ENCODE measurements around the gene PCDHGC3. TPM values are rescaled to one million over a fixed set of nuclear protein-coding genes. Genes with fewer than 3 reads are reported as not detected.
A peak's percentile ranks its signal among the peaks of the same experiment; 100 is the strongest.

Gene PCDHGC3
- total RNA-seq, 1 experiment from 2014 or later, result 2.9 TPM

GRCh38 chr5:141521244-141521781 lies 45.5 kb downstream of the PCDHGC3 start:
- H3K36me3 Mint-ChIP-seq (ENCODE audit: insufficient read depth, unreplicated experiment), result peaks cover 62% of the 10 kb centered on the region

DNA sequence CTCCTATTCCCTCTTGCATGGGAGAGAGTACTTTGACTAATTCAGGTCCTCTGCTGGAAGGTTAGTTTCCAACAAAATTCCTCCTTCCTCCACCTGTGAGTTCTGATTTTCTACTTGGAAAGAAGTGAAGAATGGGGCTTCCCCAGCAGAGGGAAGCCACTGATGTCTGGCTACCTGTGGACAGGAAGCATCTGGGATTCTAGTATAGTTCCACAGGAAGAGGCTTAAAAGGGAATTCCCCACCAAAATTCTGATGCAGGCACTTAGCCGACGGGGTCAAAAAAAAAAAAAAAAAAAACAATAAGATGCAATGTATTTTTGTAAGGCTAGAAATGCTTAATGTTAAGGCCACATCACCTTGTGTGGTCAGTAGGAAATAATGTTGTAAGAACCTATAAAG lies 46.5 kb downstream of the PCDHGC3 start:
- BruUV-seq (replicated peaks), result no TSS peak
- ChIA-PET CTCF (interaction anchor here (0.7 kb wide), 1 partner anchor 16 kb away, joined by 3 read pairs; no protein-coding TSS in a partner anchor), POLR2A (no interaction called here)
- Mint-ChIP-seq H3K4me3 (ENCODE audit: unreplicated experiment) (no peak overlapping the region), H3K9me3 (ENCODE audit: unreplicated experiment) (no peaks in the 10 kb centered on the region), H3K27ac (ENCODE audit: unreplicated experiment) (no peak overlapping the region), H3K36me3 (ENCODE audit: insufficient read depth, unreplicated experiment) (peaks cover 52% of the 10 kb centered on the region), H3K4me1 (ENCODE audit: low read depth, unreplicated experiment) (peaks cover 15% of the 10 kb centered on the region), H3K27me3 (ENCODE audit: insufficient read depth, unreplicated experiment) (no peaks in the 10 kb centered on the region)
- intact Hi-C loops (cut with micrococcal nuclease; ENCODE audit: unreplicated experiment), result no loop called here
- no peaks in the 10 kb centered on the region for H3K9me3 ChIP-seq
- peaks cover 29% of the 10 kb centered on the region for H3K4me1 ChIP-seq
- H3K36me3 ChIP-seq (ENCODE audit: control insufficient read depth, insufficient read depth, low read length), result peaks cover 2% of the 10 kb centered on the region; the same call in 1 of the 2 replicates
- no peaks in the 10 kb centered on the region for H3K27me3 ChIP-seq (replicated peaks; ENCODE audit: control insufficient read depth, insufficient read depth, low read length)
- H3K4me3 ChIP-seq (ENCODE audit: low read depth, low read length), result no peak overlapping the region
- no peak for TF ChIP-seq CTCF (IDR thresholded peaks at IDR 0.05; ENCODE audit: insufficient read depth in 1 of 2, low read depth in 1 of 2, low read length in 1 of 2, severe bottlenecking in 1 of 2, unreplicated experiment in 1 of 2)
- no peak for DNase-seq

More at GRCh38 chr5:141521244-141521781, 45.5 kb downstream of the PCDHGC3 start:
- BruUV-seq (replicated peaks), result no TSS peak
- Histone ChIP-seq H3K27me3 (replicated peaks; ENCODE audit: control insufficient read depth, insufficient read depth, low read length) (no peaks in the 10 kb centered on the region), H3K4me1 (peaks cover 20% of the 10 kb centered on the region), H3K36me3 (ENCODE audit: control insufficient read depth, insufficient read depth, low read length) (peaks cover 2% of the 10 kb centered on the region; the same call in 1 of the 2 replicates), H3K9me3 (no peaks in the 10 kb centered on the region), H3K4me3 (ENCODE audit: low read depth, low read length) (no peak overlapping the region)
- DNase-seq, result no peak
- ChIA-PET POLR2A (no interaction called here), CTCF (interaction anchor here (0.9 kb wide), 1 partner anchor 201 kb away, joined by 3 read pairs; the partner anchor contains the start of gene TAF7)
- intact Hi-C loops (cut with micrococcal nuclease; ENCODE audit: unreplicated experiment), result no loop called here
- no peak for TF ChIP-seq CTCF (IDR thresholded peaks at IDR 0.05; ENCODE audit: insufficient read depth in 1 of 2, low read depth in 1 of 2, low read length in 1 of 2, severe bottlenecking in 1 of 2, unreplicated experiment in 1 of 2)
- H3K4me3 Mint-ChIP-seq (ENCODE audit: unreplicated experiment), result no peak overlapping the region
- H3K9me3 Mint-ChIP-seq (ENCODE audit: unreplicated experiment), result no peaks in the 10 kb centered on the region
- no peaks in the 10 kb centered on the region for H3K27me3 Mint-ChIP-seq (ENCODE audit: insufficient read depth, unreplicated experiment)
- no peak overlapping the region for H3K27ac Mint-ChIP-seq (ENCODE audit: unreplicated experiment)
- H3K4me1 Mint-ChIP-seq (ENCODE audit: low read depth, unreplicated experiment), result peaks cover 15% of the 10 kb centered on the region

DNA sequence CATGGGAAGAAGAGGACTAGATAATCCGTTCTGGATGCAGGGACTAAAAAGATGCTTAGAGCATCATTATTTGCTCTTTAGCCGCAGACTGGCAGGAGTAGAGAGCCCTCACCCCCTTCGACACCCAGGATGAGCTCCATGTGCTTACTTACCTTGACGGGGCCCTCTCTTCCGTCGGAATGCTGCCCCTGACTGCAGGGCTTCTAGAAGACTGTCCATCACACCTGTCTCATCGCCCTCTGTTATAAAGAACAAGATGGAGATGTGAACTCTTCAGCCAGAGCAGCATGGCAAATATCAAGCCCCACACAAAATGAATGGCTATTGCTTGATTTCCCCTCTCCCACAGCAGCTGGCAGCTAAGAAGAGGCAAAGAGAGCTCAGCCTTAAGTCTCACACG lies 48.2 kb downstream of the PCDHGC3 start:
- intact Hi-C loops (cut with micrococcal nuclease; ENCODE audit: unreplicated experiment), result loop anchor here (1.0 kb wide), 3 partner anchors 112 to 204 kb away; partner anchors contain the start of genes PCDHGA10 and TAF7
- no TSS peak for BruUV-seq (replicated peaks)
- Histone ChIP-seq H3K27me3 (replicated peaks; ENCODE audit: control insufficient read depth, insufficient read depth, low read length) (no peaks in the 10 kb centered on the region), H3K4me1 (peaks cover 29% of the 10 kb centered on the region), H3K4me3 (ENCODE audit: low read depth, low read length) (no peak overlapping the region), H3K36me3 (ENCODE audit: control insufficient read depth, insufficient read depth, low read length) (peaks cover 4% of the 10 kb centered on the region; the same call in 1 of the 2 replicates), H3K9me3 (no peaks in the 10 kb centered on the region)
- CTCF ChIA-PET, result interaction anchor here (1.0 to 2.9 kb wide), 4 partner anchors 10 to 127 kb away, joined by 3 to 21 read pairs (median 6); partner anchors contain the start of gene PCDHGB5
- Mint-ChIP-seq H3K36me3 (ENCODE audit: insufficient read depth, unreplicated experiment) (peaks cover 35% of the 10 kb centered on the region), H3K9me3 (ENCODE audit: unreplicated experiment) (no peaks in the 10 kb centered on the region), H3K27ac (ENCODE audit: unreplicated experiment) (peak overlapping the region; percentile 40), H3K4me1 (ENCODE audit: low read depth, unreplicated experiment) (peaks cover 20% of the 10 kb centered on the region), H3K4me3 (ENCODE audit: unreplicated experiment) (no peak overlapping the region), H3K27me3 (ENCODE audit: insufficient read depth, unreplicated experiment) (no peaks in the 10 kb centered on the region)
- no peak for DNase-seq
- POLR2A ChIA-PET, result no interaction called here
- TF ChIP-seq CTCF (IDR thresholded peaks at IDR 0.05; ENCODE audit: insufficient read depth in 1 of 2, low read depth in 1 of 2, low read length in 1 of 2, severe bottlenecking in 1 of 2, unreplicated experiment in 1 of 2), result no peak

Measured in Caco-2 (cell line).